ENCODE results near the gene TSFM. TPM values are rescaled to one million over a fixed set of nuclear protein-coding genes. Genes with fewer than 3 reads are reported as not detected.

TSFM gene
- total and polyA plus RNA-seq, 2 of the 13 experiments (the other 11 are each of a cell fraction or from before 2014, with no cell fraction given): 29.8 to 68.3 TPM

DNA sequence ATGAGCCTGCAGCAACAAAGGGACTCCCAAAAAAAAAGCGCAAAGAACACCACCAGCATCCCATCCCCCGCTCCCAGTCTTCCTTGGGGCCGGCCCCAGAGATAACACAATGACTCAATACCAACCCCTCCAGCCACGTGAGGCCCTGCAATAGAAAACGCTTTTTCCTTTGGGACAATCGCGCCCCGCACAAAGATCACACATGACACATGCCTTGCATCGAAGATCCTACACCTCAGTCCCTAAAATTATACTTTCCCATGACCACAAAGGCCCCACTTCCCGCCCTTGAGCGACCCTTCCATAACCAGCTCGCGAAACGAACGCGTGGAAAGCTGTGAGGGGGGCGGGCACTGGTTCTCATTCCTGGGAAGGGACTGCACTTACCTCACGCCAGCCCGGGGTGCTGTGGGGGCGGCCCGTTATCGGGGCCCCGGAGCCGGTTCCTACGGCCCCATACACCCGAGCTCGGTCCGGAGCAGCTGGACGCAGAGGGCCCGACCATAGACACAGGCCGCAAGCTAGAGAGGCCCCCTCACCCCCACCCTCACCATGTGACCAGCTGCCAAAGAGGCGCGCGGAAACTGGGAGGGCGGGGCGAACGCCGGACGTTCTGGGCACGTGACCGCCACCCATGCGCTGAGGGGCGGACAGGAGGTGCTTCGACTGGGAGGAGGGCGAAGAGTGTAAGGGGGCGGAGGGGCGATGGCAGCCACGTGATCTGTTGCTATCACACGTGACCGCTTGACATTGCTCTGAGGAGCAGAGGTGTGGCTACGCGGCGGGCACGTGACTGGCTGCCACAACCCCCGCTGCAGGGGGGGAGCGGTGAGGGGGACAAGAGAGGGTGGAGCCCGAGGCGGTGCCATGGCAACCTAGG, 30.6 kb upstream of the TSFM start, which contains the start of gene CDK4 (continued):
- TF ChIP-seq, protein P1, sequence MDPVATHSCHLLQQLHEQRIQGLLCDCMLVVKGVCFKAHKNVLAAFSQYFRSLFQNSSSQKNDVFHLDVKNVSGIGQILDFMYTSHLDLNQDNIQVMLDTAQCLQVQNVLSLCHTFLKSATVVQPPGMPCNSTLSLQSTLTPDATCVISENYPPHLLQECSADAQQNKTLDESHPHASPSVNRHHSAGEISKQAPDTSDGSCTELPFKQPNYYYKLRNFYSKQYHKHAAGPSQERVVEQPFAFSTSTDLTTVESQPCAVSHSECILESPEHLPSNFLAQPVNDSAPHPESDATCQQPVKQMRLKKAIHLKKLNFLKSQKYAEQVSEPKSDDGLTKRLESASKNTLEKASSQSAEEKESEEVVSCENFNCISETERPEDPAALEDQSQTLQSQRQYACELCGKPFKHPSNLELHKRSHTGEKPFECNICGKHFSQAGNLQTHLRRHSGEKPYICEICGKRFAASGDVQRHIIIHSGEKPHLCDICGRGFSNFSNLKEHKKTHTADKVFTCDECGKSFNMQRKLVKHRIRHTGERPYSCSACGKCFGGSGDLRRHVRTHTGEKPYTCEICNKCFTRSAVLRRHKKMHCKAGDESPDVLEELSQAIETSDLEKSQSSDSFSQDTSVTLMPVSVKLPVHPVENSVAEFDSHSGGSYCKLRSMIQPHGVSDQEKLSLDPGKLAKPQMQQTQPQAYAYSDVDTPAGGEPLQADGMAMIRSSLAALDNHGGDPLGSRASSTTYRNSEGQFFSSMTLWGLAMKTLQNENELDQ (CRISPR knock-in tag; IDR thresholded peaks at IDR 0.05; ENCODE audit: borderline replicate concordance): peak; percentile 75
- peak; percentile 40; the same call in 1 of the 2 replicates for TF ChIP-seq ZNF280D (CRISPR knock-in tag; IDR thresholded peaks at IDR 0.05)
- peak; percentile 96; the same call in 1 of the 2 replicates for TF ChIP-seq ZNF580 (CRISPR knock-in tag; IDR thresholded peaks at IDR 0.05; ENCODE audit: borderline replicate concordance, low read depth)
- TF ChIP-seq ZNF350 (CRISPR knock-in tag; IDR thresholded peaks at IDR 0.05; ENCODE audit: borderline replicate concordance, low read depth): peak; percentile 94; the same call in 1 of the 2 replicates
- peak; percentile 80; the same call in 1 of the 2 replicates for TF ChIP-seq ZNF563 (CRISPR knock-in tag; IDR thresholded peaks at IDR 0.05)
- TF ChIP-seq ZNF556 (CRISPR knock-in tag; IDR thresholded peaks at IDR 0.05; ENCODE audit: borderline replicate concordance): peak; percentile 96
- TF ChIP-seq ZNF709 (CRISPR knock-in tag; IDR thresholded peaks at IDR 0.05): peak; percentile 98
- TF ChIP-seq, protein P2, sequence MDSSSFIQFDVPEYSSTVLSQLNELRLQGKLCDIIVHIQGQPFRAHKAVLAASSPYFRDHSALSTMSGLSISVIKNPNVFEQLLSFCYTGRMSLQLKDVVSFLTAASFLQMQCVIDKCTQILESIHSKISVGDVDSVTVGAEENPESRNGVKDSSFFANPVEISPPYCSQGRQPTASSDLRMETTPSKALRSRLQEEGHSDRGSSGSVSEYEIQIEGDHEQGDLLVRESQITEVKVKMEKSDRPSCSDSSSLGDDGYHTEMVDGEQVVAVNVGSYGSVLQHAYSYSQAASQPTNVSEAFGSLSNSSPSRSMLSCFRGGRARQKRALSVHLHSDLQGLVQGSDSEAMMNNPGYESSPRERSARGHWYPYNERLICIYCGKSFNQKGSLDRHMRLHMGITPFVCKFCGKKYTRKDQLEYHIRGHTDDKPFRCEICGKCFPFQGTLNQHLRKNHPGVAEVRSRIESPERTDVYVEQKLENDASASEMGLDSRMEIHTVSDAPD (CRISPR knock-in tag; IDR thresholded peaks at IDR 0.05): no peak; the same call in 1 of the 2 replicates
- 0 out of 2 replicates have a peak, but pooled peaks have one; percentile 68 for TF ChIP-seq ZNF564 (CRISPR knock-in tag; IDR thresholded peaks at IDR 0.05)
- TF ChIP-seq CBX2 (IDR thresholded peaks at IDR 0.05; ENCODE audit: low read depth, low read length): no peak
- no peak for TF ChIP-seq CBX2 (CRISPR knock-in tag; IDR thresholded peaks at IDR 0.05; ENCODE audit: low read depth)
- TF ChIP-seq CENPX (CRISPR knock-in tag; IDR thresholded peaks at IDR 0.05): no peak
- no peak for TF ChIP-seq NFE2L2 (IDR thresholded peaks at IDR 0.05; ENCODE audit: low read length)
- TF ChIP-seq SMC3 (IDR thresholded peaks at IDR 0.05; ENCODE audit: low read length): no peak
- TF ChIP-seq KDM6A (CRISPR knock-in tag; IDR thresholded peaks at IDR 0.05; ENCODE audit: low read depth): no peak
- TF ChIP-seq KLF6 (CRISPR knock-in tag; IDR thresholded peaks at IDR 0.05): peak; percentile 82
- TF ChIP-seq NCOA1 (CRISPR knock-in tag; IDR thresholded peaks at IDR 0.05): peak; percentile 51; the same call in 1 of the 2 replicates
- TF ChIP-seq HNF4G (IDR thresholded peaks at IDR 0.05; ENCODE audit: borderline replicate concordance, low read depth, low read length): no peak; the same call in 1 of the 2 replicates
- peak; percentile 53; the same call in 1 of the 2 replicates for TF ChIP-seq HNF4G (CRISPR knock-in tag; IDR thresholded peaks at IDR 0.05; ENCODE audit: borderline replicate concordance, low read depth)
- TF ChIP-seq EEA1 (CRISPR knock-in tag; IDR thresholded peaks at IDR 0.05; ENCODE audit: borderline replicate concordance): 0 out of 2 replicates have a peak, but pooled peaks have one; percentile 13
- peak; percentile 88 for TF ChIP-seq HOXA3 (CRISPR knock-in tag; IDR thresholded peaks at IDR 0.05)
- TF ChIP-seq ZNF576 (CRISPR knock-in tag; IDR thresholded peaks at IDR 0.05): no peak
